IPS-15b (cell line): ENCODE results near the gene USP1.

ENCODE experiments used
- H3K27me3 ChIP-seq: one replicate; pipeline ENCODE4 v1.6.1; 2013; ENCODE audit warnings: low read length; ENCODE audit not compliant: control insufficient read depth, insufficient read depth
- H3K36me3 ChIP-seq: one replicate; pipeline ENCODE4 v1.6.1; 2013; ENCODE audit warnings: low read length; ENCODE audit not compliant: control insufficient read depth, insufficient read depth
- H3K4me1 ChIP-seq: one replicate; pipeline ENCODE4 v1.6.1; 2013; ENCODE audit warnings: mild to moderate bottlenecking, low read length; ENCODE audit not compliant: control insufficient read depth, insufficient read depth
- H3K4me3 ChIP-seq: one replicate; pipeline ENCODE4 v1.5.1; 2013; ENCODE audit warnings: low read depth, low read length
- H3K9ac ChIP-seq: one replicate; pipeline ENCODE4 v1.6.1; 2013; ENCODE audit warnings: low read depth, mild to moderate bottlenecking, low read length
- H3K9me3 ChIP-seq: one replicate; pipeline ENCODE4 v1.6.1; 2013; ENCODE audit warnings: mild to moderate bottlenecking, low read length; ENCODE audit not compliant: control insufficient read depth, insufficient read depth

USP1 gene

GRCh38 chr1:62405247-62405646 lies 31.6 kb upstream of the USP1 start:
- no peaks in the 10 kb centered on the region for H3K36me3 ChIP-seq
- no peak overlapping the region for H3K9ac ChIP-seq
- H3K27me3 ChIP-seq, result no peaks in the 10 kb centered on the region
- no peaks in the 10 kb centered on the region for H3K9me3 ChIP-seq
- H3K4me1 ChIP-seq, result peaks cover 5% of the 10 kb centered on the region
- H3K4me3 ChIP-seq, result no peak overlapping the region

GRCh38 chr1:62406576-62406975 lies 30.3 kb upstream of the USP1 start:
- Histone ChIP-seq H3K9me3 (no peaks in the 10 kb centered on the region), H3K4me3 (no peak overlapping the region), H3K27me3 (no peaks in the 10 kb centered on the region), H3K36me3 (no peaks in the 10 kb centered on the region), H3K9ac (no peak overlapping the region), H3K4me1 (no peaks in the 10 kb centered on the region)

- Histone ChIP-seq H3K27me3 (no peaks in the 10 kb centered on the region), H3K9me3 (no peaks in the 10 kb centered on the region), H3K4me3 (no peak overlapping the region), H3K4me1 (no peaks in the 10 kb centered on the region), H3K9ac (no peak overlapping the region), H3K36me3 (no peaks in the 10 kb centered on the region)
Measured at GRCh38 chr1:62407398-62408009, 29.3 kb upstream of the USP1 start.

- H3K27me3 ChIP-seq, result no peaks in the 10 kb centered on the region
- H3K4me1 ChIP-seq, result no peaks in the 10 kb centered on the region
- H3K4me3 ChIP-seq, result no peak overlapping the region
- H3K36me3 ChIP-seq, result no peaks in the 10 kb centered on the region
- no peaks in the 10 kb centered on the region for H3K9me3 ChIP-seq
- no peak overlapping the region for H3K9ac ChIP-seq
Measured at GRCh38 chr1:62415687-62416086, 21.2 kb upstream of the USP1 start.

GRCh38 chr1:62417351-62417999 lies 19.4 kb upstream of the USP1 start:
- Histone ChIP-seq H3K36me3 (no peaks in the 10 kb centered on the region), H3K9me3 (no peaks in the 10 kb centered on the region), H3K4me3 (no peak overlapping the region)

GRCh38 chr1:62420214-62420613 lies 16.6 kb upstream of the USP1 start:
- H3K9me3 ChIP-seq, result no peaks in the 10 kb centered on the region
- no peak overlapping the region for H3K9ac ChIP-seq
- no peaks in the 10 kb centered on the region for H3K36me3 ChIP-seq
- no peaks in the 10 kb centered on the region for H3K27me3 ChIP-seq
- no peak overlapping the region for H3K4me3 ChIP-seq
- no peaks in the 10 kb centered on the region for H3K4me1 ChIP-seq

More at GRCh38 chr1:62417351-62417999, 19.4 kb upstream of the USP1 start:
- H3K4me1 ChIP-seq, result no peaks in the 10 kb centered on the region
- no peak overlapping the region for H3K9ac ChIP-seq
- H3K27me3 ChIP-seq, result no peaks in the 10 kb centered on the region

- no peaks in the 10 kb centered on the region for H3K36me3 ChIP-seq
- no peaks in the 10 kb centered on the region for H3K9me3 ChIP-seq
- H3K4me3 ChIP-seq, result no peak overlapping the region
- no peaks in the 10 kb centered on the region for H3K4me1 ChIP-seq
- no peak overlapping the region for H3K9ac ChIP-seq
- no peaks in the 10 kb centered on the region for H3K27me3 ChIP-seq
Measured at GRCh38 chr1:62423580-62424242, 13.1 kb upstream of the USP1 start.

GRCh38 chr1:62424411-62424810 lies 12.4 kb upstream of the USP1 start:
- Histone ChIP-seq H3K4me1 (no peaks in the 10 kb centered on the region), H3K9me3 (no peaks in the 10 kb centered on the region), H3K36me3 (no peaks in the 10 kb centered on the region), H3K27me3 (no peaks in the 10 kb centered on the region), H3K4me3 (no peak overlapping the region), H3K9ac (no peak overlapping the region)

GRCh38 chr1:62425041-62425440 lies 11.8 kb upstream of the USP1 start:
- Histone ChIP-seq H3K4me3 (no peak overlapping the region), H3K9me3 (no peaks in the 10 kb centered on the region), H3K27me3 (no peaks in the 10 kb centered on the region), H3K9ac (no peak overlapping the region), H3K36me3 (no peaks in the 10 kb centered on the region), H3K4me1 (no peaks in the 10 kb centered on the region)

- Histone ChIP-seq H3K36me3 (no peaks in the 10 kb centered on the region), H3K27me3 (no peaks in the 10 kb centered on the region), H3K4me1 (no peaks in the 10 kb centered on the region), H3K9me3 (no peaks in the 10 kb centered on the region), H3K4me3 (no peak overlapping the region), H3K9ac (no peak overlapping the region)
Measured at GRCh38 chr1:62426237-62426636, 10.6 kb upstream of the USP1 start.

GRCh38 chr1:62426794-62427193 lies 10.1 kb upstream of the USP1 start:
- no peaks in the 10 kb centered on the region for H3K4me1 ChIP-seq
- H3K4me3 ChIP-seq, result no peak overlapping the region
- no peaks in the 10 kb centered on the region for H3K36me3 ChIP-seq
- H3K9me3 ChIP-seq, result no peaks in the 10 kb centered on the region
- no peaks in the 10 kb centered on the region for H3K27me3 ChIP-seq
- no peak overlapping the region for H3K9ac ChIP-seq

- Histone ChIP-seq H3K9me3 (no peaks in the 10 kb centered on the region), H3K4me3 (no peak overlapping the region), H3K9ac (no peak overlapping the region)
Measured at GRCh38 chr1:62428351-62428750, 8.5 kb upstream of the USP1 start.

More at GRCh38 chr1:62428351-62428750, 8.5 kb upstream of the USP1 start:
- Histone ChIP-seq H3K36me3 (no peaks in the 10 kb centered on the region), H3K27me3 (no peaks in the 10 kb centered on the region), H3K4me1 (no peaks in the 10 kb centered on the region)
